Activated T-cell treated with anti-CD3 and anti-CD28 coated beads for 24 hours (primary cell): ENCODE results near the gene ERCC4.

Experiments used
- DNase-seq: peaks from one replicate; pipeline ENCODE4 v3.0.0-alpha.2; 2020; ENCODE audit warnings: low read depth

ERCC4 gene

DNA sequence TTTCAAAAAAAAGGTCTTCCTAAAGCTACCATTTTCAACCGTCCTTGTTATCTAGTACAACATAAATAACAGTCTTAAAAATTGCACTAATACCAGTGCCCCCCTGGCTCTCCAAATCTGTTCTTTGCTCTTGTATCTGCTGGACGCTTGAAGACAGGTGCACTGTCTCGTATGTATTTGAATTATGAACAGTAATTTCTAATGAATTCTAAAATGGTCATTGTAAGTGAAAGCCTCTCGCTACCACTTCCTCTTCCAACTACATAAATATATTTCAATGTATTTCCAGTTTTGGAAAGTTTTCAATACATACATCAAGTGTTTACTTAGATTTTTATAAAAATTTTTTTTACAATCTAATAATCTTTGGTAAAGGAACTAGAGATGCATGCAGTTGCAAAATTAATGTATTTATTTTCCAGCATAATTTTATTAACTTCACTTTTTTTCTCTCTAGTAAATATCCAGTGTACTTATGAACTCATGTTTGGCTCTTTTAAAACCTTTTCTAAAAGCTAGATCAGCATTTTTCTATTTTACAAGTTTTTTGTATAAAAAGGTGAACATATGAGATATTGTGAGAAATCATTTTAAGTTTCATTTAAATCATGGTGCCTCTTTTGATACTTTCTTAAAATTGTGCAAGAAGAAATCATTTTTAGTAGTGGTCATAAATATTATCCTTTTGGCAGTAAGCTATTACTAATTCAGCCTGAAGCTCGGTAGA, 31.0 kb downstream of the ERCC4 start:
- DNase-seq: no peak

DNA sequence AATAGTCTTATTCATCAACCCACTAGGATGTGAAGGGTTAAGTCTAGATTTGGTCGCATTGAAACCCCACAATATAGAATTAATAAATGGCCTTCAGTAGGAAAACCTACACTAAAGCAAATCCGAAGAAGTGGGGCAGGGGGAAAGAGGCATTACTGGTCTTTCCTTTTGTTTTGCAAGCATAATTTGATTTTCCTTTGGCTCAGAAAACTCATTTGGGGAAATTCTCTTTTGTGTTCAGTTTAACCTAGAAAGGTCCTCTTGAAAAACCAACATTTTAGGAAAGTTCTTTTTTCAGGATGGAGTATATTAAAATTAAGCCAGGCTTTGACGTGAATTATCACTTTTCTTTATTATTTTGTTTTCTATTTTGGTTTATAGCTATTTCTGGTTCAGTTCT, 31.7 kb downstream of the ERCC4 start:
- no peak for DNase-seq

- no peak for DNase-seq
Observed at GRCh38 chr16:13953501-13953900, 33.5 kb downstream of the ERCC4 start.

DNA sequence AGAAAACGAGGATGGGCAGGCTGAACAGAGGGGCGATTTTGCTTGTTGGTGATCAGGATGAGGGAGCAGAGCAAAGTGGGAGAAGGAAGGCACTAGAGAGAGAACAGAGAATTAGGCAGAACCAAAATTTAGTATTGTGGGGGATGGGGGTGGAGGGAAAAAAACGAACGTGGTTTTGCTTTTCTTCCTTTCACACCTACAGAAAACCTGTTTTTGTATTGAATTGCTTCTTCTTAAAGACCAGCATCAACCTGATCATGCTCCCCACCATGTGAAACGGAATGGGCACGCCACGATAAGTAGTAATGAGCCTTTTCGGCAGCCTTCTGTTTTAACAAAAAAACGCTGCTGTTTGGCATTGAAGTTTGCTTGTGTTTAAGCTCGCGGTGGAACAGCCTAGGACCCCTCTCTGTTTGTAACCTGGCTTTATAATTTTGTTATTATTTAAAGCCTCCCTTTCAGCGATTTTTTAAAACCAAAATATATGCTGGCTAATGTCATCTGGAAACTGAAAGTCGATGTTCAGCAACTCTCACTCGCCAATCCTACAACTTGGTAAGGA, 36.8 kb downstream of the ERCC4 start:
- no peak for DNase-seq

- no peak for DNase-seq
Observed at GRCh38 chr16:13957197-13958078, 37.5 kb downstream of the ERCC4 start.

DNA sequence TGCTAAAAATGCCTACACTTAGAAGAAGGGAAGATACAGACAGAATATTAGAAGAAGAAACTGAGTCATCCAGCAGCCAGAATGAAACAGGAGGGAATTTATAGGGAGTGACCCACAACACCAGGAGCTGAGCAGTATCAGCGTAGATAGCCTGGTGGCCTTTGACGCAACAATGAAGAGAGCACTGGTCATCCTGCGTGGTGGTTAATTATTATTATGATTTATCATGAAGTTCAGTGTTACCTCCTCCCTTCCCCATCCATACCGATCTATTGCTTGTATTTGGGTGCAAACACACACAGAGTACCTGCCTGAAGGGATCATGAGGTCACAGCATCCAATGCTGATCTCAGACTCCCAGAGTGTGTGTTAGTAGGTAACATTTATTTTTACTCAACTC, 38.5 kb downstream of the ERCC4 start:
- DNase-seq: no peak

- DNase-seq: no peak
Observed at GRCh38 chr16:13959626-13960025, 39.7 kb downstream of the ERCC4 start.

DNA sequence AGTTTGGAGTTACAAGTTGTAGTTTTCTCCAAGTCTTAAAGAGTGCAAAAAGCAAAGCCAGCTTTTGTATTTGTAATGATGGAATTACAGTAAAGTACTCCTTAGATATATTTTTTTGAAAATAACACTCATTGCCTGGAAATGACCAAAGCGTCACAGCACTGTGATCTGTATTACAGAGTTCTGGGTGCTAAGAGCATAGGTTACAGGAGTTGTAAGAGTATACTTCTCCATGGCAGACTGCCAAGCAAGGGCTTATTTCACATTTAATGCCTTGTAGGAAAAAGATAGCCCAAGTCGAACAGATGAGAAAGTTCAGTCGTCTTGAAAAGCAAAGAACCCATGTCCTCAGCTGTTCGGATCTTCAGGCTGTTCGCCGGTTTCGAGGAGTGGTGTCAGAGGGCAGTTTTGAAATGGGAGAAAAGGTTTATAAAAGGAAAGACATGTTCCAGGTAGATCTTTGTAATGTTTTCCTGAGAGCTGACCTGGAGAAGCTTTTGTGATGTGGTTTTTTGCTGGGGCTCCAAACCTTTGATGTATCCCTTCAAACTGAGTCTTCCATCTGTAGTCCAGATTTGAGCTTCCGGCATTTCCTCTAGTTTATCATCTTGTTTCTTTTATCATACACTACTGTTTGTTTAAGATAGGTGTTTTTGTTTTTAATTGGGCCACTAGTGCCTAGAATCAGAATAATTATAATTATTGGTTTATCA, 41.3 kb downstream of the ERCC4 start:
- no peak for DNase-seq

DNA sequence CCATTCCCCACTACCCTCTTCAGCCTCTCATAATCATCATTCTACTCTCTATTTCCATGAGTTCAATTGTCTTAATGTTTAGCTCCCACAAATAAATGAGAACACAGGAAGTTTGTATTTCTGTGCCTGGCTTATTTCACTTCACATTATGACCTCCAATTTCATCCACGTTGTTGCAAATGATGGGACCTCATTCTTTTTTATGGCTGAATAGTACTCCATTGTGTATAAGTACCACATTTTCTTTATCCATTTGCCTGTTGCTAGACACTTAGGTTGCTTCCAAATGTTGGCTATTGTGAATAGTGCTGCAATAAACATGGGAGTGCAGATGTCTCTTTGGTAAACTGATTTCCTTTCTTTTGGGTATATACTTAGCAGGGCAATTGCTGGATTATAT, 42.3 kb downstream of the ERCC4 start:
- no peak for DNase-seq

DNA sequence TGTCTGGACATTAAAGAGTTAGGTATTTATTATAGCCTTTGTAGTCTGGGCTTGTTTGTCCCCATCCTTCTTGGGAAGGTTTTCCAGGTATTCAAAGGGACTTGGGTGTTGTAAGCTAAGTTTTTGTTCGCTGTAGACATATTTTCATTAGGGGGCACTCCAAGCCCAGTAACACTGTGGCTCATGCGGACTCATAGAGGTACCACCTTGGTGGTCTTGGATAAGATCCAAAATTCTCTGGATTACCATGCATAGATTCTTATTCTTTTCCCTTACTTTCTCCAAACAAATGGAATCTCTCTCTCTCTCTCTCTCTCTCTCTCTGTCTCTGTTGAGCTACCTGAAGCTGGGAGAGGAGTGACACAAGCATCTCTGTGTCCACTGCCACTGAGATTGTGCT, 48.9 kb downstream of the ERCC4 start:
- no peak for DNase-seq

- no peak for DNase-seq
Observed at GRCh38 chr16:13969711-13970110, 49.8 kb downstream of the ERCC4 start.

GRCh38 chr16:13970708-13971422, 50.9 kb downstream of the ERCC4 start:
- DNase-seq: no peak

DNA sequence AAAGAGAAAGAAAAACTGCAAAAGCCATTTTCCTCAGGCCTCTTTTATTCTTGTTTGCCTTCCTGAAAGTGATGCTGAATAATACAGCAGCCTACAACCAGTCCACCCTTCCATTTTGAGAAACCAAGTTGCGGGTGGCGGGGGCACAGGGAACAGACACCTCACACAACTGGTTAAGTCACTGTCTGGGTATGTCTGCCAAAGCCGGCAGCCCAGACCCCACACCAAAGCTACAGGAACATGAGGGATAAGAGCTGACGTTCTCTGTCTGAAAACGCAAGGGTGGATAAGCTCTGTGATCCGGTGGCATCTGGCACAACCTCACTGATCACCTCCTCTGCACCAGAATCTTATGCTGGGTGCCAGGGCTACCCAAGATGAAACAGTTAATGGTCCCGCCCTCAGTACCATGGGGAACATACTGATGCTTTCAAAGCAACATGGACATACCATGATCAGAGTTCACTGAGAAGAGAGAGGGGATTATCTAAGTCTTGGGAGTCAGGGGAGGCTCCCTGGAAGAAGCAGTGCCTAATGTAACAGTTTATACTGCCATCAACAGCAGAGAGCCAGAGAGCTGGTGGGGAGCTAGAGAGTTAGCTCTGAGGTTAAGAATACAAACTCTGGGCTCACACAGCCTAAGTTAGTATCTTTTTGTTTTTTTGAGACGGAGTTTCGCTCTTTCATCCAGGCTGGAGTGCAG, 53.5 kb downstream of the ERCC4 start:
- DNase-seq: no peak

GRCh38 chr16:13977177-13977576, 57.2 kb downstream of the ERCC4 start:
- DNase-seq: no peak

DNA sequence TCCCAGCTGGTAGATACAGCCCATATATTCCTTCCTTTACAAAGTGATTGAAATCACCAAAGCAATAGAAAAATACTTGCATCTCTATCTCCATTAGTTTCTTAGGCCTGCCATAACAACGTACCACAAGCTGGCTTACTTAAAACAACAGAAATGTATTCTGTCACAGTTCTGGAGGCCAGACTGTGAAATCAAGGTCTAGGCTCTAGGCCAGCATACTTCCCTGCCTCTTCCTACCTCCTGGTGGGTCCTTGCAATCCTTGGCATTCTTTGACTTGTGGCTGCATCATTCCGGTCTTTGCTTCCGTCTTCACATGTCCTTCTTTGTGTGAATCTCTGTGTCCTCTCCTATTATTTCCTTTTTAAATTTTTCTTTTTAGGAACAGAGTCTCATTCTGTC, 62.5 kb downstream of the ERCC4 start:
- no peak for DNase-seq

DNA sequence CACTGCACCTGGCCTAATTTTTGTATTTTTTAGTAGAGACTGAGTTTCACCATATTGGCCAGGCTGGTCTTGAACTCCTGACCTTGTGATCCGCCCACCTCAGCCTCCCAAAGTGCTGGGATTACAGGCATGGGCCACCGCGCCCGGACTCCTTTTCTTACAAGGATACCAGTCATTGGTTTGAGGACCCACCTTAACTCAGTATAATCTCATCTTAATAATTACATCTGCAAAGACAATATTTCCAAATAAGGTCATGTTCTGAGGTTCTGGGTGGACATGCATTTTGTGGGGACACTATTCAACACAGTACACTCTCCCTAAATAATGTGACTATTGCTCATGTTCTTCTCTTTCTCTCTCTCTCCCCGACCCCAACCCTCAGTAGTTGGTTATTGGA, 63.7 kb downstream of the ERCC4 start:
- no peak for DNase-seq

- no peak for DNase-seq
Observed at GRCh38 chr16:13984794-13985193, 64.8 kb downstream of the ERCC4 start.

GRCh38 chr16:13988038-13988437, 68.1 kb downstream of the ERCC4 start:
- DNase-seq: no peak

GRCh38 chr16:13992322-13992721, 72.4 kb downstream of the ERCC4 start:
- DNase-seq: no peak

DNA sequence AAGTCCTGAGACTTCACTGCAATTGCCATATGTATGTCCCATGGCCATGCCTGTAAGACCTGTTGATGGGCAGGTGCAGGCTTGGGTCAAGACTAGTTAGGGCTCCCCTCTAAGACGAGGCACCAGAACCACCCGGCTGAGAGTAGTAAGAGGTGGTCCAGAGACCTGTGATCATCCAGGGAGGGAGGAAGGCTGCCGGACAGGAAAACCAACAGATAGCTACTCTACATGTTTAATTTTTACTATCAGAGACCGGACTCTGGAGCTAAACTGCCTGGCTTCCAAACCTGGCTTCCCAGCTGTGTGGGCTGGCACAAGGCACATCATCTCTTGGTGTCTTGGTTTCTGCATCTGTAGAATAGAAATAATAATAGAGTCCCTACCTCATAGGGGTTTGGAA, 73.0 kb downstream of the ERCC4 start:
- no peak for DNase-seq
